A673 (cell line): ENCODE measurements around the gene CHST15. TPM values are rescaled to one million over a fixed set of nuclear protein-coding genes. Genes with fewer than 3 reads are reported as not detected.

ENCODE experiments used
- BruUV-seq: library from RNA; stranded (reverse); fragments of 400-500 nt; replicated peaks from 2 replicates; lab custom pipeline; 2021; lab: Mats Ljungman, UMichigan
- CTCF ChIA-PET: fragments of 300-600 bp; sonication (Branson Sonifier 250); formaldehyde crosslinking; loops from one replicate; lab custom pipeline; 2022; ENCODE audit warnings: antibody characterized with exemption; lab: Charles Lee
- POLR2A ChIA-PET: fragments of 300-600 bp; sonication (Branson Sonifier 250); formaldehyde crosslinking; loops from one replicate; lab custom pipeline; 2022; ENCODE audit warnings: antibody characterized with exemption; ENCODE audit not compliant: low non-redundant PET; lab: Charles Lee
- DNase-seq: peaks from one replicate; pipeline ENCODE4 v3.0.0-alpha.2; 2015; ENCODE audit warnings: low spot score
- H3K27ac ChIP-seq: fragments of 200-600 bp; sonication (generic); 2 replicates; pipeline ENCODE4 v1.5.1; 2016; ENCODE audit warnings: mixed run types, low read depth, mild to moderate bottlenecking, mixed read lengths, antibody characterized with exemption, low read length; ENCODE audit not compliant: poor library complexity, severe bottlenecking
- H3K27me3 ChIP-seq: fragments of 200-600 bp; sonication (generic); replicated peaks from 2 replicates; pipeline ENCODE4 v1.6.1; 2017; ENCODE audit warnings: mixed run types, low read depth, mild to moderate bottlenecking, mixed read lengths, antibody characterized with exemption, low read length; ENCODE audit not compliant: insufficient read depth, poor library complexity
- H3K36me3 ChIP-seq: fragments of 200-600 bp; sonication (generic); 2 replicates; pipeline ENCODE4 v1.6.1; 2016; ENCODE audit warnings: mixed run types, mild to moderate bottlenecking, mixed read lengths, antibody characterized with exemption, low read length; ENCODE audit not compliant: insufficient read depth, poor library complexity, severe bottlenecking
- H3K4me1 ChIP-seq: fragments of 200-600 bp; sonication (generic); 2 replicates; pipeline ENCODE4 v1.6.1; 2017; ENCODE audit warnings: mixed run types, mild to moderate bottlenecking, mixed read lengths, antibody characterized with exemption, low read length; ENCODE audit not compliant: insufficient read depth, poor library complexity, severe bottlenecking
- H3K4me3 ChIP-seq: fragments of 200-600 bp; sonication (generic); 2 replicates; pipeline ENCODE4 v1.5.1; 2016; ENCODE audit warnings: low read depth, mixed run types, mild to moderate bottlenecking, mixed read lengths, low read length; ENCODE audit not compliant: poor library complexity, severe bottlenecking
- H3K9me3 ChIP-seq: fragments of 200-600 bp; sonication (generic); 2 replicates; pipeline ENCODE4 v1.6.1; 2016; ENCODE audit warnings: mixed run types, low read depth, mild to moderate bottlenecking, mixed read lengths, antibody characterized with exemption, low read length; ENCODE audit not compliant: poor library complexity, severe bottlenecking
- EZH2 ChIP-seq: fragments of 200-600 bp; sonication (generic); IDR thresholded peaks from 2 replicates; pipeline ENCODE4 v1.6.1; 2017; ENCODE audit warnings: borderline replicate concordance, low read depth, mild to moderate bottlenecking, mixed read lengths, antibody characterized with exemption, low read length; ENCODE audit not compliant: poor library complexity, severe bottlenecking
- intact Hi-C: fragments of 100-400 bp; cut with micrococcal nuclease; formaldehyde crosslinking; loops from one replicate; pipeline ENCODE4 v1.10.0; 2022; ENCODE audit not compliant: unreplicated experiment
- total RNA-seq: library from RNA; stranded (reverse); gene quantifications from 2 replicates; pipeline ENCODE4 v1.2.3, GENCODE V29; 2021
- TF ChIP-seq, protein P1 (sequence below): fragments of 300-800, 200-600 bp; sonication (generic); conservative IDR thresholded peaks from 2 replicates; pipeline ENCODE4 v1.5.1; 2017; ENCODE audit warnings: low read depth, mild to moderate bottlenecking, antibody characterized with exemption, low read length, moderate library complexity, mixed read lengths

CHST15 gene
- total RNA-seq, 1 experiment from 2014 or later = 1.7 TPM

DNA sequence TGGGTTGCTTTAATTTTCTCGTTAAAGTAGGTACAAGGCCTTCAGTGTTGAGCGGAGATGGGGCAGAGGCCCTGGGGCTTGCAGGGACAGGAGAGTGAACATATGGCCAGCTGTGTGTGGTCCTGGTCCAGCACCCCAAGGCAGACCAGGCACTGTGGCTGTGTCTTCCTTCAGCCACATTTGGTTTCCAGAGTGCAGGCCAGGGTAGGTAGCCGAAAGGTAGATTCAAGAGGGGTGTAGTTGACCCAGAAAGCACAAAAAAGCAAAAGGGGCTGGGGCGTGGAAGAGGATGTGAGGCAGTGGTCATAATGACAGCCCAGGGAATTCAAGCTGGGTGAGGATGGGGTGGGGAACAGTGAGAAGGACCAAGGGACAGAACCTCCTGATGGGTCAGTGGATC is 21.3 kb upstream of the CHST15 start:
- Histone ChIP-seq H3K9me3 (no peaks in the 10 kb centered on the region), H3K4me1 (no peaks in the 10 kb centered on the region), H3K27me3 (peaks cover 4% of the 10 kb centered on the region), H3K4me3 (no peak overlapping the region), H3K36me3 (no peaks in the 10 kb centered on the region), H3K27ac (no peak overlapping the region)
- intact Hi-C loops = no loop called here
- DNase-seq = no peak
- no TSS peak for BruUV-seq
- ChIA-PET POLR2A (no interaction called here), CTCF (no interaction called here)
- no peak for TF ChIP-seq EZH2
- TF ChIP-seq, protein P1, sequence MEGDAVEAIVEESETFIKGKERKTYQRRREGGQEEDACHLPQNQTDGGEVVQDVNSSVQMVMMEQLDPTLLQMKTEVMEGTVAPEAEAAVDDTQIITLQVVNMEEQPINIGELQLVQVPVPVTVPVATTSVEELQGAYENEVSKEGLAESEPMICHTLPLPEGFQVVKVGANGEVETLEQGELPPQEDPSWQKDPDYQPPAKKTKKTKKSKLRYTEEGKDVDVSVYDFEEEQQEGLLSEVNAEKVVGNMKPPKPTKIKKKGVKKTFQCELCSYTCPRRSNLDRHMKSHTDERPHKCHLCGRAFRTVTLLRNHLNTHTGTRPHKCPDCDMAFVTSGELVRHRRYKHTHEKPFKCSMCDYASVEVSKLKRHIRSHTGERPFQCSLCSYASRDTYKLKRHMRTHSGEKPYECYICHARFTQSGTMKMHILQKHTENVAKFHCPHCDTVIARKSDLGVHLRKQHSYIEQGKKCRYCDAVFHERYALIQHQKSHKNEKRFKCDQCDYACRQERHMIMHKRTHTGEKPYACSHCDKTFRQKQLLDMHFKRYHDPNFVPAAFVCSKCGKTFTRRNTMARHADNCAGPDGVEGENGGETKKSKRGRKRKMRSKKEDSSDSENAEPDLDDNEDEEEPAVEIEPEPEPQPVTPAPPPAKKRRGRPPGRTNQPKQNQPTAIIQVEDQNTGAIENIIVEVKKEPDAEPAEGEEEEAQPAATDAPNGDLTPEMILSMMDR = no peak

DNA sequence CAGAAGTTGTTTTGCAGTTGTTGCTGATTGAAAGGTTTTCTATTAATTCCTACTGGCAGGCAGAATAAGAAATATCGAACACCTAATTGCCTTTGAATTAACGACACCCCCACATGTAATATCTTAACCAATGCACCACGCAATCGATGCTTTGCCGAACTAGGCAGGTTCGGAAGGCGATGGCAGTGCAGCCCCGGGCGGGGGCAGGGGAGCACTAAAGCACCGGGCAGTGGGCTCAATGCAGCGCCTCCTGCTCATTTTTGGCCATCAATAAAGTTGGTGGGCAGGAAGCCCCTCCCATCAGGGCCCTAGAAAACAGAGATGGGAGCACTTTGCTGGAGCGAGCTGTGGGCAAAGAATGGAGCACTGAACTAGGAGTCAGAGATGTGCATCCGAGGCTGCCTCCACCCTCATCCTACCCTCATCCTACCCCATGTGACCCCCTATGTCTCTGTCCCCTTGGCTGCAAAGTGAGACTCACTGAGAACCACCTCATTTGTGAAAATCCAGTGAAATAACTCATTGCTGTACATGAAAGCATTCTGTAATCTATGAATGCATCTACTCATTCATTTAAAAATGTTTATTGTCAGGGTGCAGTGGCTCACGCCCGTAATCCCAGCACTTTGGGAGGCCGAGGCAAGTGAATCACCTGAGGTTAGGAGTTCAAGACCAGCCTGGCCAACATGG is 19.6 kb upstream of the CHST15 start:
- no peak for DNase-seq
- Histone ChIP-seq H3K27me3 (peaks cover 4% of the 10 kb centered on the region), H3K27ac (no peak overlapping the region), H3K9me3 (no peaks in the 10 kb centered on the region), H3K4me3 (no peak overlapping the region), H3K36me3 (no peaks in the 10 kb centered on the region), H3K4me1 (no peaks in the 10 kb centered on the region)
- BruUV-seq = no TSS peak
- no peak for TF ChIP-seq EZH2
- TF ChIP-seq, protein P1 = no peak
- ChIA-PET CTCF (no interaction called here), POLR2A (no interaction called here)
- intact Hi-C loops = no loop called here

DNA sequence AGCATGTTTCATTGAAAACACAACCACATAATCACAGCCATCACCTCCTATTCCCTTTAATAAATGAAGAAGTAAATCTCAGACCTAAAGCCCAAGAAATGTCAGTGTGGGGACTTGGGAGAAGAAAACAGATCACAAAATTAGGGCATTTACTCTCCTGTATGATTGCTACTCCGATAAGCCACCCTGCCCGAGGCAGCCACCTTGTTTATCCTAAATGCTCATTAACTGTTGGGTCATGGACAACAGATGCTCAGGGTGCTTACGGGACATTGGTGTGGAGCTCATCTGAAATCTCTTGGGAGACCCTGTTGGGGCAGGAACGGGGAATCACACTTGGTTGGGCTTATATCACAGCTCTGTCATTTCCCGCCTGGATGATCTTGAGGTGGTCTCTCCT is 17.5 kb upstream of the CHST15 start:
- Histone ChIP-seq H3K4me1 (no peaks in the 10 kb centered on the region), H3K4me3 (no peak overlapping the region), H3K36me3 (no peaks in the 10 kb centered on the region), H3K27me3 (peaks cover 4% of the 10 kb centered on the region), H3K9me3 (no peaks in the 10 kb centered on the region), H3K27ac (no peak overlapping the region)
- POLR2A ChIA-PET = no interaction called here
- no TSS peak for BruUV-seq
- intact Hi-C loops = no loop called here
- DNase-seq = no peak
- CTCF ChIA-PET = no interaction called here
- TF ChIP-seq EZH2 = no peak
- TF ChIP-seq, protein P1 = no peak
